Neural crest cell (in vitro differentiated cells): ENCODE results near the gene GGT6. TPM values are rescaled to one million over a fixed set of nuclear protein-coding genes. Genes with fewer than 3 reads are reported as not detected.
A peak's percentile ranks its signal among the peaks of the same experiment; 100 is the strongest.

Experiments
- DNase-seq: peaks from one replicate; pipeline ENCODE4 v3.0.0; 2021; ENCODE audit warnings: low read depth, mixed read lengths, low spot score
- H3K27ac Mint-ChIP-seq: one replicate; pipeline ENCODE4 v1.8.0; 2021; ENCODE audit warnings: mild to moderate bottlenecking, mixed read lengths; ENCODE audit not compliant: unreplicated experiment
- H3K27me3 Mint-ChIP-seq: 2 replicates; pipeline ENCODE4 v1.8.0; 2021; ENCODE audit warnings: low read depth, mild to moderate bottlenecking, mixed read lengths
- H3K36me3 Mint-ChIP-seq: 2 replicates; pipeline ENCODE4 v1.8.0; 2021; ENCODE audit warnings: low read depth, mild to moderate bottlenecking, mixed read lengths
- H3K4me1 Mint-ChIP-seq: 2 replicates; pipeline ENCODE4 v1.8.0; 2021; ENCODE audit warnings: mixed read lengths
- H3K4me3 Mint-ChIP-seq: one replicate; pipeline ENCODE4 v1.8.0; 2021; ENCODE audit warnings: mild to moderate bottlenecking, mixed read lengths
- H3K9me3 Mint-ChIP-seq: 2 replicates; pipeline ENCODE4 v1.8.0; 2021; ENCODE audit warnings: mixed read lengths
- total RNA-seq: library from RNA; stranded (reverse); gene quantifications from 2 replicates; pipeline ENCODE4 v1.2.1, GENCODE V29; 2021
- TF ChIP-seq, protein P1 (sequence below): fragments of 200-600 bp; sonication (generic); conservative IDR thresholded peaks from 2 replicates; pipeline ENCODE4 v1.5.0; 2021; ENCODE audit warnings: antibody characterized with exemption, mild to moderate bottlenecking

GGT6 gene
- total RNA-seq, 1 donor from 2014 or later, result not detected

DNA sequence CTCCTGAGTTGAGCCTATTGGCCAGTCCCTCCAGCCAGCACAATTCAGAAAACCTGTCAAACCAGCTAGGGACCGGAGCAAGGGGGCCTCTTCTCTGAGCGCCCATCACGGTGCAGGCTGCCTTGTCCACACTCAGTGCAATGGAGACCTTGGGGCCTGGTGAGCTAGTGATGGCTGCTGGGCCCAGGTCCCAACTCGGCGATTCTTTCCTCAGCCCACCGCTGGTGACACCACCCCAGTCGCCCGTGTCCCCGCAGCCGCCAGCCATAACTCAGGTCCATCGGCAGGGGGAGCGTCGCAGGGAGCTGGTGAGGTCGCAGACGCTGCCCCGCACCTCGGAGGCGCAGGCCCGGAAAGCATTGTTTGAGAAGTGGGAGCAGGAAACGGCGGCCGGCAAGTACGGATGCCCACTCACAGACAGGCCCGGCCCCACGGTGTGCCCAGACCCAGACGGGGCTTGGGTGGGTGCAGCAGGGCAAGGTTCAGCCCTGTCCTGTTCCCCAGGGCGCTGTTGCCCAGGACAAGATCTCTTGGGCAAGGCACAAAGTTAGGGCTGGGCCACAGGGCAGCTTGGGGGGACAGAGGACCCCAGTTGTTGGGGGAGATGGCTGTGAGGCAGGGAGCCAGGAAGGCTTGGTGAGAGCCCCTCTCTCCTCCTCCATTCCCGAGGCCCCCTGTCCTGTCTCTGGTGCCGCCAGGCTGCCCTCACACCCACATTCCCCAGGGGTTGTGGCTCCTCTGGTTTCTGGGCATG, 34.7 kb upstream of the GGT6 start:
- H3K9me3 Mint-ChIP-seq, result no peaks in the 10 kb centered on the region
- no peak overlapping the region for H3K4me3 Mint-ChIP-seq
- no peaks in the 10 kb centered on the region for H3K36me3 Mint-ChIP-seq
- peak; percentile 54 for DNase-seq
- H3K27ac Mint-ChIP-seq, result peak overlapping the region; percentile 84
- H3K4me1 Mint-ChIP-seq, result peaks cover 33% of the 10 kb centered on the region
- peaks cover 12% of the 10 kb centered on the region for H3K27me3 Mint-ChIP-seq
- TF ChIP-seq, protein P1, sequence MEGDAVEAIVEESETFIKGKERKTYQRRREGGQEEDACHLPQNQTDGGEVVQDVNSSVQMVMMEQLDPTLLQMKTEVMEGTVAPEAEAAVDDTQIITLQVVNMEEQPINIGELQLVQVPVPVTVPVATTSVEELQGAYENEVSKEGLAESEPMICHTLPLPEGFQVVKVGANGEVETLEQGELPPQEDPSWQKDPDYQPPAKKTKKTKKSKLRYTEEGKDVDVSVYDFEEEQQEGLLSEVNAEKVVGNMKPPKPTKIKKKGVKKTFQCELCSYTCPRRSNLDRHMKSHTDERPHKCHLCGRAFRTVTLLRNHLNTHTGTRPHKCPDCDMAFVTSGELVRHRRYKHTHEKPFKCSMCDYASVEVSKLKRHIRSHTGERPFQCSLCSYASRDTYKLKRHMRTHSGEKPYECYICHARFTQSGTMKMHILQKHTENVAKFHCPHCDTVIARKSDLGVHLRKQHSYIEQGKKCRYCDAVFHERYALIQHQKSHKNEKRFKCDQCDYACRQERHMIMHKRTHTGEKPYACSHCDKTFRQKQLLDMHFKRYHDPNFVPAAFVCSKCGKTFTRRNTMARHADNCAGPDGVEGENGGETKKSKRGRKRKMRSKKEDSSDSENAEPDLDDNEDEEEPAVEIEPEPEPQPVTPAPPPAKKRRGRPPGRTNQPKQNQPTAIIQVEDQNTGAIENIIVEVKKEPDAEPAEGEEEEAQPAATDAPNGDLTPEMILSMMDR, result peak; percentile 58

DNA sequence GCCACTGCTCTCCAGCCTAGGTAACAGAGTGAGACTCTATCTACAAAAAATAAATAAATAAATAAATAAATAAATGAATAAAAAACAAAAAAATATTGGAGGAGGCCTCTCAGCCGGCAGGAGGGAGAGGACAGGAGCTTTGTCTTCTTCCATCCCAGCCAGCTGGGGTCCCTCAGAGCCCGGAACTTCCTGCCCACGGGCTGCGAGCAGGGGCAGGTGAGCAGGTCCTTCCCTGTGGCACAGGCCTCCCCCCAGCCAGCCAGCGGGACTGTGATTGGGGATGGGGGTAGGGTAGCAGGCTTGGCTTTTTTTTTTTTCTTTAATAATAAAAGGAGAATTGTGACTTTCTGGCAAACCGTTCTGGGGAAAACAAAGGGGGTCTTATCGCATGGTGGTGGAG, 34.0 kb upstream of the GGT6 start:
- H3K9me3 Mint-ChIP-seq, result no peaks in the 10 kb centered on the region
- H3K4me3 Mint-ChIP-seq, result no peak overlapping the region
- no peaks in the 10 kb centered on the region for H3K36me3 Mint-ChIP-seq
- TF ChIP-seq, protein P1, result no peak
- peak overlapping the region; percentile 84 for H3K27ac Mint-ChIP-seq
- no peak for DNase-seq
- H3K4me1 Mint-ChIP-seq, result peaks cover 26% of the 10 kb centered on the region
- peaks cover 9% of the 10 kb centered on the region for H3K27me3 Mint-ChIP-seq

DNA sequence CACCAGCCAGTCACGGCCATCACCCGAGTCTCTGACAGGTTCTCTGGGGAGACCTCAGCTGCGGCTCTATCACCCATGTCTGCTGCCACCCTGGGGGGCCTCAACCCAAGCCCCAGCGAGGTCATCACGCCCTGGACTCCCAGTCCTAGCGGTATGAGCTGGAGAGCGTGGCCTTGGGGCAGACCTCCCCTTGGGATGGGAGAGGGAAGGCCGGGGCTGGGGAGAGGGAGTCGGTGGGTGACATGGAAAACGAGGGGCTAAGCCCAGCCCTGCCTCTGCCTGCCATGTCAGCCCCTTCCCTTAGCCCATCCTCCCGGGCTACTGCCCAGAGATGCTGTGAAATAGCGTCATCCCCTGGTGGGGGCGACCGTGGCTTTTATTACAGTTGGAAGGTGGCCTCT, 32.6 kb upstream of the GGT6 start:
- DNase-seq, result no peak
- peaks cover 12% of the 10 kb centered on the region for H3K27me3 Mint-ChIP-seq
- TF ChIP-seq, protein P1, result no peak
- H3K4me3 Mint-ChIP-seq, result no peak overlapping the region
- H3K27ac Mint-ChIP-seq, result peak overlapping the region; percentile 19
- H3K9me3 Mint-ChIP-seq, result no peaks in the 10 kb centered on the region
- H3K36me3 Mint-ChIP-seq, result no peaks in the 10 kb centered on the region
- H3K4me1 Mint-ChIP-seq, result peaks cover 17% of the 10 kb centered on the region

DNA sequence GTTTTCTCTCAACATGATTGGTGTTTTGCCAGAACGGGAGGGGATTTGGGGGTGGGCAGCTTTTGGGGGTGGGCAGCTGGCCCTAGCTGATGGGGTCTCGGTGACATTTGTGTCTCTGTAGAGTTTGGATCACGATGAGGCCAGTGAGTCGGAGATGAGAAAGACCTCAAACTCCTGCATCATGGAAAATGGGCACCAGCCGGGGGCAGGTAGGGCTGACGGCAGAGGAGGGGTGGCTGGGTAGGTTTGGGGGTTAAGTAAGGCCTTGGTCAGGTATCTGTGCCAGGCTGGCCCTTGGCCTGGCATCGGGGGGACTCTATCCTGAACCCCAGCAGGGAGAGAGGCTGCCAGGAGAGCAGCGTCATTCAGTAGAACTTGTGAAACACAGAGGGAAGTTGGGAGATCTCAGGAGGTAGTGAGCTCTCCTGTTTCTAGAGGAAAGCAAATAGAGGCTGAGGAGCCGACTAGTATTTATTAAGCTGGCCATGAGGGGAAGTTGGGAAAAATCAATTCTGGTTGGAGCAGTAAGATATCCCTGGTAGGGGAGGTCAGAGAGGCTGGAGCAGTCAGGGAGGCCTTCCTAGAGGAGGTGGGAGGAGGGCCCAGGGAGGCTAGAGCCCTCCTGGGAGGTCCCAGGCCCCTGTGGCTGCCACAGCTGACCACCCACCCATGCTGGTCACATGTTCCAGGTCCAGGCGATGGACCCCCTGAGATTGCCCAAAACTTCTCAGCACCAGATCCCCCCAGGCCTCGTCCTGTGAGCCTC, 32.0 kb upstream of the GGT6 start:
- H3K27me3 Mint-ChIP-seq, result peaks cover 12% of the 10 kb centered on the region
- peaks cover 12% of the 10 kb centered on the region for H3K4me1 Mint-ChIP-seq
- no peak for DNase-seq
- TF ChIP-seq, protein P1, result no peak
- no peaks in the 10 kb centered on the region for H3K9me3 Mint-ChIP-seq
- H3K27ac Mint-ChIP-seq, result no peak overlapping the region
- no peaks in the 10 kb centered on the region for H3K36me3 Mint-ChIP-seq
- H3K4me3 Mint-ChIP-seq, result no peak overlapping the region

DNA sequence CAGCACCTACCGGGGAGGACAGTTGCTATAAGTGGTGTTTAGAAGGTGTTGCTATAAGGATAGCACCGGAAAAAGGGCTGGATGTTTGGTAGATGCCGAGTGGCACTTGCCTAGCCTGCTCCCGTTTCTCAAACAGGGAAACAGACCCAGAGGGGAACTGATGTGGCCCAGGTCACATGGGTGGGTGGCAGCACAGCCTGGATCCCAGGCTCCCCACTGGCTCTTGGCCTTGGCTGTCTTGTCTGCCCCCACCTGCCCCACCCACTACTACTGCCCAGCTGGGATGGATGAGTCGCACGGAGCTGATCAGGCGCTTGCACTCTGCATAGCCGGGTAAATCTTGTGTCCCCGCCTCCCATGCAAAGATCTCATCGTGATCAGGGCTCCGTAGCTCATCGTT, 31.2 kb upstream of the GGT6 start:
- no peak overlapping the region for H3K4me3 Mint-ChIP-seq
- DNase-seq, result no peak
- H3K9me3 Mint-ChIP-seq, result no peaks in the 10 kb centered on the region
- peaks cover 16% of the 10 kb centered on the region for H3K27me3 Mint-ChIP-seq
- peaks cover 12% of the 10 kb centered on the region for H3K4me1 Mint-ChIP-seq
- no peaks in the 10 kb centered on the region for H3K36me3 Mint-ChIP-seq
- H3K27ac Mint-ChIP-seq, result no peak overlapping the region
- TF ChIP-seq, protein P1, result no peak
